Measurements from ENCODE around the gene ZP1. TPM values are rescaled to one million over a fixed set of nuclear protein-coding genes. Genes with fewer than 3 reads are reported as not detected.

The ZP1 gene
- total and polyA plus RNA-seq, 10 of the 15 experiments (the other 5 are each of a cell fraction or from before 2014, with no cell fraction given), result not detected

DNA sequence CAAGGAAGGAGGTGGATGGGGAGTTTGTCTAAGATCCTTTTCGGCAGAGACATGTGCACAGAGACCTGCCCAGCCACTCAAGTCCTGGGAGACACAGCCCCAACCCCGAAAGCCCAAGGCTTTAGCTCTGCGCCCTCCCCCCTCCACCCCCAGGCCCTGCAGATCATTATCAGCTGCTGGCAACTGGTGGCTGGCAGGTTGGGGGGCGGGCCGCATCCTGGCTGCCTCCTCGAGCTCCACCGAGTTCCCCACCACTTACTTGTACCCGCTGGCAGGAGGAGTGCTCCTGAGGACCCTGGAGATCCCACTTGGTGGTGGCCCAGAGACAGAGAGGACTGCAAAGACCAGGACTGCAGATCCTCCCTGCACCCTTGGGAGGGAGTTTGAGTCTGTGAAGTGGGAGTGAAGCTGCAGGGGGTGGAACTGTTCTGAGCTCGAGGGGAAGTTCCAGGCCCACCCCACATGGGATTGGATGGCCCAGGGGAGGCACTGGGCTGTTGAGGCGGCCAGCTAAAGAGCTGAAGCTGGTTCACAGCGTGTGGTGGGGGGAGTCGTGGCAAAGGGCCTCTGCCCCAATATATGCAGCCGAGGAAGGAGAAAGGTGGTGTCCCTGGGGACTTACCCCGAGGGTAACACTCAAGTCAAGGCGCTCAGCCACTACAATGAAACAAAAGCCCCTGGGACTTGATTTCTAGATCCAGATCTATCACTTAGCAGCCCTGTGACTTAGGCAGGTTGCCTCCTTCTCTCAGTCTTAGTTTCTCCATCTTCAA, 45.3 kb upstream of the ZP1 start:
- no peak overlapping the region for H2AFZ ChIP-seq (ENCODE audit: control insufficient read depth, low read depth, low read length)
- 25% methylated on average over 12 of the region's 15 CpGs for WGBS (ENCODE audit: insufficient coverage, insufficient replicate concordance, low lambda C conversion rate, missing lambda C conversion rate)
- peak; percentile 84 for ATAC-seq
- SMC1A ChIA-PET (ENCODE audit: uncharacterized antibody, unreplicated experiment), result interaction anchor here (0.6 to 5.3 kb wide), 15 partner anchors 9 to 448 kb away, joined by 3 to 37 read pairs (median 4); no protein-coding TSS in a partner anchor
- FAIRE-seq, result no peak
- no peak overlapping the region for H3K27ac ChIP-seq (ENCODE audit: control insufficient read depth, insufficient read depth)
- BruUV-seq (replicated peaks), result no TSS peak
- no peaks in the 10 kb centered on the region for H3K4me1 ChIP-seq (ENCODE audit: control insufficient read depth, insufficient read depth, low read length)
- no peak overlapping the region for H3K9ac ChIP-seq (ENCODE audit: control insufficient read depth, insufficient read depth, low read length)
- intact Hi-C loops (cut with micrococcal nuclease; ENCODE audit: unreplicated experiment), result loop anchor here (1.0 kb wide), 1 partner anchor 47 kb away; no protein-coding TSS in a partner anchor
- peaks cover 2% of the 10 kb centered on the region; the same call in 2 of the 3 replicates for H3K9me3 ChIP-seq (replicated peaks; ENCODE audit: control insufficient read depth, insufficient read depth, low read length)
- no peak overlapping the region; the same call in 1 of the 2 replicates for H3K4me2 ChIP-seq (ENCODE audit: control insufficient read depth, insufficient read depth)
- no peaks in the 10 kb centered on the region; a peak in 1 of 4 replicates for H3K27me3 ChIP-seq (replicated peaks in 1 of 2; ENCODE audit: control insufficient read depth in 2 of 2, insufficient read depth in 2 of 2, low read length in 1 of 2)
- no peaks in the 10 kb centered on the region for H3K36me3 ChIP-seq (ENCODE audit: control insufficient read depth in 2 of 2, insufficient read depth in 2 of 2, low read length in 1 of 2)
- CTCF ChIA-PET, result interaction anchor here (0.7 to 3.7 kb wide), 9 partner anchors 10 to 164 kb away, joined by 3 to 41 read pairs (median 9); partner anchors contain the start of gene MS4A10
- H3K4me3 ChIP-seq, result no peak overlapping the region
- peak; percentile 19 for DNase-seq (ENCODE audit: low read depth, low spot score)
- TF ChIP-seq IKZF1 (conservative IDR thresholded peaks at IDR 0.05) (0 out of 2 replicates have a peak, but pooled peaks have one; percentile 42), CREM (IDR thresholded peaks at IDR 0.05; ENCODE audit: low read depth) (no peak), GATAD2B (conservative IDR thresholded peaks at IDR 0.05; ENCODE audit: low read depth) (peak; percentile 74), RB1 (IDR thresholded peaks at IDR 0.05; ENCODE audit: borderline replicate concordance) (peak; percentile 54; the same call in 1 of the 2 replicates), NBN (IDR thresholded peaks at IDR 0.05) (0 out of 2 replicates have a peak, but pooled peaks have one; percentile 32), BHLHE40 (IDR thresholded peaks at IDR 0.05; ENCODE audit: borderline replicate concordance in 1 of 2, low read depth in 2 of 2, low read length in 1 of 2) (0 out of 4 replicates have a peak, but pooled peaks of 1 of the 2 experiments have one; percentile 22), SREBF2 (IDR thresholded peaks at IDR 0.05; ENCODE audit: low read length) (no peak), NR2F1 (conservative IDR thresholded peaks at IDR 0.05) (peak; percentile 80), MEF2B (IDR thresholded peaks at IDR 0.05; ENCODE audit: partially characterized antibody, poor library complexity, severe bottlenecking) (peak; percentile 98), JUND (IDR thresholded peaks at IDR 0.05; ENCODE audit: low read depth, low read length) (no peak), ATF7 (IDR thresholded peaks at IDR 0.05; ENCODE audit: low read depth) (0 out of 2 replicates have a peak, but pooled peaks have one; percentile 33), DPF2 (IDR thresholded peaks at IDR 0.05) (peak; percentile 40; the same call in 1 of the 2 replicates), EP300 (IDR thresholded peaks at IDR 0.05; ENCODE audit: borderline replicate concordance in 1 of 2, control insufficient read depth in 1 of 2, low read depth in 2 of 2, low read length in 2 of 2) (0 out of 4 replicates have a peak, but pooled peaks of 1 of the 2 experiments have one; percentile 29), MTA2 (IDR thresholded peaks at IDR 0.05; ENCODE audit: low read depth) (0 out of 2 replicates have a peak, but pooled peaks have one; percentile 44)
- TF ChIP-seq, protein P1, sequence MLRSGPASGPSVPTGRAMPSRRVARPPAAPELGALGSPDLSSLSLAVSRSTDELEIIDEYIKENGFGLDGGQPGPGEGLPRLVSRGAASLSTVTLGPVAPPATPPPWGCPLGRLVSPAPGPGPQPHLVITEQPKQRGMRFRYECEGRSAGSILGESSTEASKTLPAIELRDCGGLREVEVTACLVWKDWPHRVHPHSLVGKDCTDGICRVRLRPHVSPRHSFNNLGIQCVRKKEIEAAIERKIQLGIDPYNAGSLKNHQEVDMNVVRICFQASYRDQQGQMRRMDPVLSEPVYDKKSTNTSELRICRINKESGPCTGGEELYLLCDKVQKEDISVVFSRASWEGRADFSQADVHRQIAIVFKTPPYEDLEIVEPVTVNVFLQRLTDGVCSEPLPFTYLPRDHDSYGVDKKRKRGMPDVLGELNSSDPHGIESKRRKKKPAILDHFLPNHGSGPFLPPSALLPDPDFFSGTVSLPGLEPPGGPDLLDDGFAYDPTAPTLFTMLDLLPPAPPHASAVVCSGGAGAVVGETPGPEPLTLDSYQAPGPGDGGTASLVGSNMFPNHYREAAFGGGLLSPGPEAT (IDR thresholded peaks at IDR 0.05; ENCODE audit: low read depth), result peak; percentile 65; the same call in 1 of the 2 replicates
- in situ Hi-C loops (cut with MboI), result no loop called here
- POLR2A ChIA-PET, result interaction anchor here (0.6 to 2.2 kb wide), 7 partner anchors 40 to 337 kb away, joined by 3 to 8 read pairs (median 4); no protein-coding TSS in a partner anchor
- H3K79me2 ChIP-seq (ENCODE audit: control insufficient read depth, insufficient read depth, low read length), result no peaks in the 10 kb centered on the region
- no peaks in the 10 kb centered on the region for H4K20me1 ChIP-seq (ENCODE audit: control insufficient read depth, insufficient read depth)
- RAD21 ChIA-PET (ENCODE audit: unreplicated experiment), result interaction anchor here (0.8 to 4.0 kb wide), 8 partner anchors 9 to 239 kb away, joined by 3 to 31 read pairs (median 7); no protein-coding TSS in a partner anchor
